OCI-LY3 (cell line): ENCODE data around the gene P2RY10.

ENCODE experiments used
- H2AFZ ChIP-seq: fragments of 200-600, 300-600 bp; shearing (Covaris generic); 2 replicates; pipeline ENCODE4 v1.6.0; 2014; ENCODE audit warnings: antibody characterized with exemption, low read depth, low read length
- H3K27ac ChIP-seq: fragments of 200-600, 300-600 bp; sonication (generic); 2 replicates; pipeline ENCODE4 v1.5.1; 2014; ENCODE audit warnings: mild to moderate bottlenecking, low read length, moderate library complexity, mixed read lengths
- H3K27me3 ChIP-seq: fragments of 200-600, 300-600 bp; sonication (generic); 2 replicates; pipeline ENCODE4 v1.6.1; 2014; ENCODE audit warnings: low read depth, low read length, mixed read lengths
- H3K36me3 ChIP-seq: fragments of 200-600, 300-600 bp; sonication (generic); replicated peaks from 2 replicates; pipeline ENCODE3; 2014; ENCODE audit warnings: low read depth, low read length, mixed read lengths
- H3K4me1 ChIP-seq: fragments of 300-600, 200-600 bp; sonication (generic); 2 replicates; pipeline ENCODE4 v1.6.1; 2014; ENCODE audit warnings: low read length, mixed read lengths
- H3K4me2 ChIP-seq: fragments of 200-600, 300-600 bp; sonication (generic); 2 replicates; pipeline ENCODE4 v1.6.1; 2014; ENCODE audit warnings: low read length, mixed read lengths
- H3K4me3 ChIP-seq: fragments of 300-600, 200-600 bp; sonication (generic); 2 replicates; pipeline ENCODE4 v1.5.1; 2014; ENCODE audit warnings: antibody characterized with exemption, mild to moderate bottlenecking, low read length, moderate library complexity
- H3K79me2 ChIP-seq: fragments of 300-600, 200-600 bp; shearing (Covaris generic); 2 replicates; pipeline ENCODE4 v1.6.1; 2014; ENCODE audit warnings: mild to moderate bottlenecking, low read length, mixed read lengths
- H3K9ac ChIP-seq: fragments of 300-600, 200-600 bp; shearing (Covaris generic); 2 replicates; pipeline ENCODE4 v1.6.0; 2014; ENCODE audit warnings: mild to moderate bottlenecking, low read length, moderate library complexity
- H3K9me3 ChIP-seq: fragments of 200-600, 300-600 bp; shearing (Covaris generic); 2 replicates; pipeline ENCODE4 v1.6.1; 2014; ENCODE audit warnings: low read length, mixed read lengths; ENCODE audit not compliant: insufficient read depth
- H4K20me1 ChIP-seq: fragments of 200-600, 300-600 bp; sonication (generic); 2 replicates; pipeline ENCODE4 v1.6.1; 2016; ENCODE audit warnings: low read length, mixed read lengths; ENCODE audit not compliant: insufficient read depth
- CTCF ChIP-seq: fragments of 200-600, 300-600 bp; sonication (generic); IDR thresholded peaks from 2 replicates; pipeline ENCODE4 v1.5.1; 2014; ENCODE audit warnings: antibody characterized with exemption, low read length, low read depth
- EZH2phosphoT487 ChIP-seq: fragments of 200-600 bp; shearing (Covaris generic); IDR thresholded peaks from 2 replicates; pipeline ENCODE4 v1.6.1; 2018; ENCODE audit warnings: antibody characterized with exemption, mixed run types, low read depth

P2RY10 gene

DNA sequence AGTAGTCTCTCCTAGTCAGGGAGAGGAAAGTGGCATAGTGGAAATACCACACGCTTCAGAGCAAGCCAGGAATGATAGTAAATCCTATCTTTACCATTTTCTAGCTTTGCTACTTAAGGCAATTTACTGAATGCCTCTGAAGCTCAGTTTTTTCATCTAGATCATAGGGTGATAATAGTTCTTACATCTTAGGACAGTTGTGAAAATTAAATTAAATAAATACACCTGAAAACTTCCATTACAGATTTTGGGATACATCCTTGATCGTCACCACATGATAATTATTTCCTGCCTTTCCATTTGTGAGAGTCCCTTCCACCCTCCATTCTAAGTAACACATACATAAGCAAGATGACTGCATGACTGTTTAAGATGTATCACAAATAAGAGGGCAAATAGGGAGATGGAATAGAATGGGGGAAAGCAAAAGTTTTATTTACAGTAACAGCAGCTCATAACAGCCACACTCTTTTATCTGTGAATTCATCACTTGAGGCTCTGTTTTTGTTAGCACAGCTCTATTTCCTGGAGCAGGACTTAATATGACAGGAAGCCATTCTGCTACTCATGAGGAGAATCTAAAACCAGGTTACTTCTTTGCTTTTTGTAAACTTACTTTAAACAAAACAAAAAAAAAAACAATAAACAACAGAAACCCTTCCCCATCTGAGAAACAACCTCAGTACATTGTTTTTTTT, 13.4 kb downstream of the P2RY10 start:
- TF ChIP-seq EZH2phosphoT487 (no peak), CTCF (no peak)
- Histone ChIP-seq H3K9ac (no peak overlapping the region), H3K27ac (peak overlapping the region; percentile 83; the same call in 1 of the 2 replicates), H3K4me1 (peaks cover 38% of the 10 kb centered on the region), H3K36me3 (peaks cover 73% of the 10 kb centered on the region), H2AFZ (no peak overlapping the region), H3K79me2 (peaks cover 62% of the 10 kb centered on the region), H3K27me3 (no peaks in the 10 kb centered on the region), H4K20me1 (peaks cover 15% of the 10 kb centered on the region; the same call in 1 of the 2 replicates), H3K4me2 (peak overlapping the region; percentile 70), H3K9me3 (no peaks in the 10 kb centered on the region; the same call in 1 of the 2 replicates), H3K4me3 (no peak overlapping the region)

- H3K79me2 ChIP-seq = peaks cover 46% of the 10 kb centered on the region
- no peak overlapping the region for H3K27ac ChIP-seq
- no peak for TF ChIP-seq CTCF
- TF ChIP-seq EZH2phosphoT487 = no peak
- no peak overlapping the region for H3K4me3 ChIP-seq
- peaks cover 64% of the 10 kb centered on the region for H3K36me3 ChIP-seq
- no peaks in the 10 kb centered on the region for H3K27me3 ChIP-seq
- peaks cover 15% of the 10 kb centered on the region; the same call in 1 of the 2 replicates for H4K20me1 ChIP-seq
- H2AFZ ChIP-seq = no peak overlapping the region
- no peak overlapping the region for H3K9ac ChIP-seq
- H3K9me3 ChIP-seq = no peaks in the 10 kb centered on the region; the same call in 1 of the 2 replicates
- peaks cover 32% of the 10 kb centered on the region for H3K4me1 ChIP-seq
- no peak overlapping the region for H3K4me2 ChIP-seq
Observed at GRCh38 chrX:78960888-78961287, 15.7 kb downstream of the P2RY10 start.

DNA sequence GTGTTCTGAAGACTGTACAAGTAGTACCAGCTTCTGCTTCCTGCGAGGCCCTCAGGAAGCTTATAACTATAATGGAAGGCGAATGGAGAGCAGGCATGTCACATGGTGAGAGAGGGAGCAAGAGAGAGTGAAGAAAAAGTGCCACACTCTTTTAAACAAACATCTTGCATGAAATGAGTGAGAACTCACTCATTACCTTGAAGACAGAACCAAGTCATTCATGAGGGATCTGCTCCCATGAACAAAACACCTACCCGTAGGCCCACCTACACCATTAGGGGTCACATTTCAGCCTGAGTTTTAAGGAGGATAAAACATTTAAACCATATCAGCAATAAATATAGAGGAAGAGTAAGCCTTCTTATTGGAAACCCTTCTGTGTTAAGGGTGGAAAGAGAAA, 19.4 kb downstream of the P2RY10 start:
- H3K4me1 ChIP-seq = no peaks in the 10 kb centered on the region
- H3K9ac ChIP-seq = no peak overlapping the region
- H3K4me2 ChIP-seq = no peak overlapping the region
- no peaks in the 10 kb centered on the region for H4K20me1 ChIP-seq
- H2AFZ ChIP-seq = no peak overlapping the region
- peaks cover 37% of the 10 kb centered on the region for H3K36me3 ChIP-seq
- H3K27ac ChIP-seq = peak overlapping the region; percentile 19; the same call in 1 of the 2 replicates
- H3K79me2 ChIP-seq = peaks cover 18% of the 10 kb centered on the region
- no peaks in the 10 kb centered on the region; the same call in 1 of the 2 replicates for H3K9me3 ChIP-seq
- no peak overlapping the region for H3K4me3 ChIP-seq
- TF ChIP-seq CTCF = no peak
- no peak for TF ChIP-seq EZH2phosphoT487
- H3K27me3 ChIP-seq = no peaks in the 10 kb centered on the region

- H3K36me3 ChIP-seq = no peaks in the 10 kb centered on the region
- H3K79me2 ChIP-seq = no peaks in the 10 kb centered on the region
- H3K9ac ChIP-seq = no peak overlapping the region
- H3K4me3 ChIP-seq = no peak overlapping the region
- no peak overlapping the region for H3K27ac ChIP-seq
- no peaks in the 10 kb centered on the region for H3K27me3 ChIP-seq
- H3K9me3 ChIP-seq = no peaks in the 10 kb centered on the region
- H3K4me1 ChIP-seq = peaks cover 13% of the 10 kb centered on the region
- TF ChIP-seq EZH2phosphoT487 (no peak), CTCF (no peak)
- no peaks in the 10 kb centered on the region for H4K20me1 ChIP-seq
- no peak overlapping the region for H2AFZ ChIP-seq
- peak overlapping the region; percentile 54 for H3K4me2 ChIP-seq
Observed at GRCh38 chrX:78979789-78980464, 34.7 kb downstream of the P2RY10 start.
